GM19452 (cell line): ENCODE data around the gene CES2.
"Not testable (repeated sequence)": the region's sequence is repeated elsewhere in the genome, so short reads cannot be mapped to it uniquely, and the experiment has no call there.

Source experiments
- ATAC-seq: cut with Tn5 transposase; IDR thresholded peaks from one replicate; pipeline ENCODE4 v1.9.1; 2021; ENCODE audit not compliant: unreplicated experiment

CES2 gene, protein sequence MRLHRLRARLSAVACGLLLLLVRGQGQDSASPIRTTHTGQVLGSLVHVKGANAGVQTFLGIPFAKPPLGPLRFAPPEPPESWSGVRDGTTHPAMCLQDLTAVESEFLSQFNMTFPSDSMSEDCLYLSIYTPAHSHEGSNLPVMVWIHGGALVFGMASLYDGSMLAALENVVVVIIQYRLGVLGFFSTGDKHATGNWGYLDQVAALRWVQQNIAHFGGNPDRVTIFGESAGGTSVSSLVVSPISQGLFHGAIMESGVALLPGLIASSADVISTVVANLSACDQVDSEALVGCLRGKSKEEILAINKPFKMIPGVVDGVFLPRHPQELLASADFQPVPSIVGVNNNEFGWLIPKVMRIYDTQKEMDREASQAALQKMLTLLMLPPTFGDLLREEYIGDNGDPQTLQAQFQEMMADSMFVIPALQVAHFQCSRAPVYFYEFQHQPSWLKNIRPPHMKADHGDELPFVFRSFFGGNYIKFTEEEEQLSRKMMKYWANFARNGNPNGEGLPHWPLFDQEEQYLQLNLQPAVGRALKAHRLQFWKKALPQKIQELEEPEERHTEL

DNA sequence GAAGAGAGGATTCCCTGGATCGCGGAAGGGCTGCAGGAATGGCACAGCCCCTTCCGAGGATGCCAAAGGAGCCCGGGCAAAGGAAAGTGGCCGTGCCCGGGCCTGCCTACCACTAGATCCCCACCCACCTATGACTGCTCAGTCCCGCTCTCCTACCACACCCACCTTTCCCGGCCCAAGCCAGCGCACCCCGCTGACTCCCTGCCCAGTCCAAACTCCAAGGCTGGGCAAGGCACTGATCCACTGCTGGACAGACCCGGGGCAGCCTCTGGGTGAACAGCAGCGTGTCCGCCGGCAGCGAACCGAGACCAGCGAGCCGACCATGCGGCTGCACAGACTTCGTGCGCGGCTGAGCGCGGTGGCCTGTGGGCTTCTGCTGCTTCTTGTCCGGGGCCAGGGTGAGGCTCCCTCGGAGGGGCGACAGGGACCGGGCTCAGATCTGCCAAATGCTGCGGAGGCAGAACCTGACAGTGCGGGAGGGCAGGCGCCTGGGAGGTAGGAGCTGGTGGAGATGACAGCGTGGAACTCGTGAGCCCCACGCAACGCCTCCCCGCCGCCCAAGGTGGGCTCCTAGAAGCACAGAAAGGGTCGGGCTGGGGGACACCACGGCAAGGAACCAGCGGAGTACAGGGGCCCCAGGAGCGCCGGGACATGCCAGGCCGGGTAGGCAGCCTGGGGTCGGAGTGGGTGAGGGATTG is at the start of gene CES2:
CES2 (plus strand) TSS at position 203 of the 698 bp plus-strand sequence; CDS start at position 323, 120 bp downstream.
- no peak for ATAC-seq

DNA sequence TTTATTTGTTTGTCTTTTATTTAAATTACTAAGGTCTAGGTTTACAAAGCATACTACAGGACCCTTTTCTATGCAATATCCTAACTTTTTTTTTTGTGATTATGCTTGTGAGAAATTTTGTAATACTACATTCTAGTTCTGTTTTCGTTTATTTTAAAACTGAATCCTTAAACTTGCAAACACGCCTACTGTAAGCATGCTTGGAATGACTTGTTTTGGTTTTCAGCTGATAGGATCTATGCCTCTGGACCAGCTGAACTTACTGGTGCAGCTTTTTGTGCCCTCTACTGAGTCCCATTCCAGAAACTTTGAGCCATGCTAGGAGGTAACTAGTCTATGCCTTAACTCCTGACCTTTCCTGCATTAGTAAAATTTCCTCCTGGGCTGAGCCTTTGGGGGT is 49.0 kb upstream of the CES2 start:
- no peak for ATAC-seq

DNA sequence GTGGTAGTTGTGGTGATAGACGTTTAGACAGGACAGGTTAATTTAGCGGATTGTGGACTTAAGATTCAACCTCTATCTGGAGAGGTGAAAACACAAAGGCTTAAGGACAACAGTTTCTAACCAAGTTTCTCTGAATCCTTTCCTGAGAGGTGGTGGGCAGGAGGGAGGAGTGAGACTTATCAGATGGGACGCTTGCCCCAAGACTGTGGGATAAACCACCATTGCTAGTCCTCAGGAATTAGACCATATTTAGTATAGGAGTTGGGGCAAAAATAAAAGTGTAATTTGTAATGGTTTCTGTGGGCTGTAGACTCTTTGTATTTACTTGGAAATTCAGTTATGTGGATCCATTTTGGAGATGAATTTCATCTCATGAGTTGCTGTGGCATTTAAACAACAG is 48.4 kb upstream of the CES2 start:
- no peak for ATAC-seq

DNA sequence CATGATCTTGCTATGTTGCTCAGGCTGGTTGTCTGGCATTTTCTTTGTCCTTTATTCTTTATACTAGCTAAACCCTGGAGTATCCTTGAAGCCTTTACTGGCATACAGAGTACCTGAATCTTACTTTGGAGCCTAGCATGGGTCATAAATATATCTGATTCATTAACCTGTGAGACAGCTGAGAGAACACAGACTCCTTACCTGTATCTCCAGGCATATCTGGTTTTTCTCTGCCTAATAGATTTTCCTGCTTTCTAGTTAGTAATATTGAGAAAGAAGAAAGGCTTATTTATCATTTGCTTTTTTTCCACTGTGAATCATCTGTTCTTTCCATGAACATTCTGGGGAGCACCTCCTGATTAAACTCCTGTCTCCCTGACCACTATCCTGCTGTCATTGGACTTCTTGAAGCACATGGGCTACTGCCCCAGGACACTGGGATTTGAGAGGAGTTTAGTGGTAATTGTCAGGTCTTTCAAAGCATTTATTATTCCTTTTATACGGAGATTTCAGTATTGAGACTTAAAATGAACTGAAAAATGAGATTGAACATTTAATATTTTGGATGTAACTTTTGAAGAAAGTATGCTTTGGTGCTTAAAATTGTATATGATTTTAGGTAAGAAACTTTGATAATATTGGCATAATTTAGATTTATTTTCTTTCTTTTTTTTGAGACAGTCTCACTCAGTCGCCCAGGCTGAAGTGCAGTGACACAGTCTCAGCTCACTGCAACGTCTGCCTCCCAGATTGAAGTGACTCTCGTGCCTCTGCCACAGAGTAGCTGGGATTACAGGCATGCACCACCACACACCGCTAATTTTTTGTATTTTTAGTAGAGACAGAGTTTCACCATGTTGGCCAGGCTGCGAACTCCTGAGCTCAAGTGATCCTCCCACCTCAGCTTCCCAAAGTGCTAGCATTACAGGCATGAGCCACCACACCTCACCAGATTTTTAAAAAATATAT is 46.4 kb upstream of the CES2 start:
- ATAC-seq = no peak

DNA sequence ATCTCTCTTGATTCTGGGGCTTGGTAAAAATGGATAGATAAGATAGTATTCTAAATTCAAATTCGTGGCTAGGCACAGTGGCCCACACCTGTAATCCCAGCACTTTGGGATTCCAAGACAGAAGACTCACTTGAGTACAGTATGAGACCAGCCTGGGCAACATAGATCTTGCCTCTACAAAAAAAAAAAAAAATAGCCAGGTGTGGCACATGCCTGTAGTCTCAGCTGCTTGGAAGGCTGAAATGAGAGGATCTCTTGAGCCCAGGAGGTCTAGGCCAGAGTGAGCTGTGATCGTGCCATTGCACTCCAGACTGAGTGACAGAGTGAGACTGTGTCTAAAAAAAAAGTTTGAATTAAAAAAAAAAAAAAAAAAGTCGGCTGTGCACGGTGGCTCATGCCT is 45.7 kb upstream of the CES2 start:
- ATAC-seq = no peak

DNA sequence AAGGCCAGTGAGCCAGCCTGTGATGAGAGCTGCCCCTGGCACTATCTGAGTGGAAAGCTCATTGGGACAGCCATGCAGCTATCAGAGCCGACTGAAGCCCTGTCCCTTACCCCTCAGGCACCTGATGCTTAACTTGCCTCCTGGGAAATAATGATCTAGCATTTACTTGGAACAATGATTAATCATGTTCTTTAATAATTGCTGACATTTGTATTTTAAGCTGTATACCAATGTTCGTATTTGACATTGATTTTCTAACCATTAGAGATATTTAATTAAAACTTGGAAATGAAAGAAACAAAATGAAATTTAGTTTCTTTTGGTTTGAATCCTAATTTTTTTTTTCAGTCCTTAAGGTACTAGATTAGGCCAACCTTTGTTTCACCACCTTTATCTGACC is 44.5 kb upstream of the CES2 start:
- no peak for ATAC-seq

DNA sequence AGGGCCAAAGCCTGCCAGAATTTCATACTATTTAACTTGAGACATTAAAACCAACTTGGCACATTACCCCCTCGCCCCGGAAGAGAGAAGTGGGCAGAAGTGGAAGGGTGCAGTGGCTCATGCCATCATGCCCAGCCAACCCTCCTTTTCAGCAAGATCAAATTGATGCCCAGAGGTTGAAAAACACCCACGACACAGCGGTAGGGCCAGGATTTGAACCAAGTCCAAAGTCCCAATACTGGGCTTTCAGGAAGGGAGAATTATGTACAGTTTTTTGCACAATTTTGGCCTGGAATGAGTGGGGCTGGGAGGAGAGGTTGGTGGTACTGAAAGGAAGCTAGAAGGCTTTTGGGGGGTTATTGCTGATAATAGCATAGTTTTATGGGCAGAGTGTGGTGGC is 44.0 kb upstream of the CES2 start:
- no peak for ATAC-seq

DNA sequence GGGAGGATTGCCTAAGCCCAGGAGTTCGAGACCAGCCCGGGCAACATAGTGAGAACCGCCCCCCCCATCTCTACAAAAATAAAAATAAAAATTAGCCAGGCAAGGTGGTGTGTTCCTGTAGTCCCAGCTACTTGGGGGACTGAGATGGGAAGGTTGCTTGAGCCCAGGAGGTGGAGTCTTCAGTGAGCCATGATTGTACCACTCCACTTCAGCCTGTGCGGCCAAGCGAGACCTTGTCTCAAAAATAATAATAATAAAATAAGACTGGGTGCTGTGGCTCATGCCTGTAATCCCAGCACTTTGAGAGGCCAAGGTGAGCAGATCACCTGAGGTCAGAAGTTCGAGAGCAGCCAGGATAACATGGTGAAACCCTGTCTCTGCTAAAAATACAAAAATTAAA is 43.5 kb upstream of the CES2 start:
- no peak for ATAC-seq

DNA sequence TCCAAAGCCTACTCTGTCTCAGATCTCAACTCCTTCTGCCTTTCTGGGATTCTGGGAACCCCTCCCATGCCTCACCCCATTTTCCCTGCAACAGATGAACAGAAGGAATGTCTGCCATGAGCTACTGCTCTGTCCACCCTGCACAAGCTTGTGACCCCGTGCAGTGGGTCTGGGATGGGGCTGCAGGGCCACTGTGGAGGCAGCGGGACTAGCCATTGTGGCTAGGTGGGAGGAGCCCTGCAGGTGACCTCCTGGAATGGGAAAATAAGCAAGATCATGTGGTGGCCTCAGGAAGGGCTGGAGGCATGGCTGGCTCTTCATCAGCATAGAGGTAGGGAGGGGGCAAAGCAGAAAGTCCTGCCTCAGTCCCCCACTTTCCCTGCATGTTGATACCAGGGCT is 41.3 kb upstream of the CES2 start:
- no peak for ATAC-seq

DNA sequence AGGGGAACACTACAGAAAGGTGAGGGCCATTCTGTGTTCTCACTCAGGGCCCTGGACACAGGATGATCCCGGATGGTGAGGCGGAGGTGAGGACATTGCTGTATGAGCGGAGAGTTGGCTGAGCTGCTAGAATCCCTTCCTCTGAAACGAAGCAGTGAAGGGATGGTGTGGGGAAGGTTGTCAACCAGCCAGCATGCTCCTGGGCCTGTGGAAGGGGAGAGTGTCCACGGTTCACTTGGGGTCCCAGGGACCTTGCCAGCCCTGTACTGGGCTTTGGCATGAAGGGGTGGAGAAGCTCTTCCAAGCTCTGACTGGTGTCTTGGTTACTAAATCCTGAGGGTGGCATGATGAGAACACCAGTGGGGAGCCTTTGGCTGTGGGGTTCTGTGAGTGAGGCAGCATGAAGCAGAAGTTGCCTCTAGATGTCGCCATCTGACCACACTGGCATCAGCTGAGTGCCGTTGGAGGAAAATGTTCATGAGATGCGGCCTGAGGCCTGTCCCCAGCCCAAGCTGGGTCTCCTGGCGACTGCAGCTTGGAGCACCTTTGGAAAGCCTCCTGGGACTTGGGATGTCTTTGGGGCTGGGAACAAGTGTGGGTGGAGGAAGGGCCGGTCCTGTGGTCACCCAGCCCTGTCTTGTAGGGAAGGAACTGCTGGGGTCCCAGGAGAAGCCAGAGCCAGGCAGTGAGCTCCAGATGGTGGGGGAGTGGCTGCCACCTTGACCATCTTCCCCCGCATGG is 40.2 kb upstream of the CES2 start:
- no peak for ATAC-seq

DNA sequence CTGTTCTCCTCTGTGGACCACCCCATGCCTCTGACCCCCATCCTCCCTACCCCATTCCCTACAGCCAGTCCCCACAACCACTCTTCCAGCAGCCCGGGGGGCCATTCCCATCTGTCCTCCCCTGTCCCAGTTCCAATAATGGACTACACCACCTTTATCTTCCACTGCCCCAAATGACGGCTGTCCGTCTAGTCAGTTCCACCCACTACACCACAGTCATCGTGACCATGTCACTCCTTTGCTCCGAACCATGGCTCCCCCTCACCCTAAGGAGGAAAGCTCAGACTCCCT is 39.7 kb upstream of the CES2 start:
- ATAC-seq = no peak

DNA sequence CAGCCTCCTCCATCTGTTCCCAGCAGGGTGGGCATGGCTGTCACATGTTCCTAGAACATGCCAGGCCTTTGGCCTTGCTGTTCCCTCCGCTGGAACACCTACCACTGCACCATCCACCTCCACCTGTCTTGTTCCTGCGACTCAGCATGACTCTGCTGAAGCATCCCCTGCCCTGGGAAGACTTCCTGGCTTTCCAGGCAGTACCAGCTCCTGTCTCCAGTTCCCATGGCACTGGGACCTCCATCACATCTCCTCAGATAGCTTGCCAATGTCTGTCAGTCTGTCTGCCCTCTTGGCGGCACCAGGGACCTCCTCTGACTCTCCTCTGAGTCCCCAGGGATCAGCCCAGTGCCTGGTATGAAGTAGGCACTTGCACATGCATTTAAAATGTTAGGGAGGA is 39.3 kb upstream of the CES2 start:
- ATAC-seq = no peak

DNA sequence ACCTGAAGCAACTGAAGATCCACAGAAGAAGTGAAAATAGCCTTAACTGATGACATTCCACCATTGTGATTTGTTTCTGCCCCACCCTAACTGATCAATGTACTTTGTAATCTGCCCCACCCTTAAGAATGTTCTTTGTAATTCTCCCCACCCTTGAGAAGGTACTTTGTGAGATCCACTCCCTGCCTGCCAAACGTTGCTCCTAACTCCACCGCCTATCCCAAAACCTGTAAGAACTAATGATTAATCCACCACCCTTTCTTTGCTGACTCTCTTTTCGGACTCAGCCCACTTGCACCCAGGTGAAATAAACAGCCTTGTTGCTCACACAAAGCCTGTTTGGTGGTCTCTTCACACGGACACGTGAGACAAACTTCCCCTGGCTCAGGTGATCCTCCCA is 38.6 kb upstream of the CES2 start:
- ATAC-seq = not testable (repeated sequence)

DNA sequence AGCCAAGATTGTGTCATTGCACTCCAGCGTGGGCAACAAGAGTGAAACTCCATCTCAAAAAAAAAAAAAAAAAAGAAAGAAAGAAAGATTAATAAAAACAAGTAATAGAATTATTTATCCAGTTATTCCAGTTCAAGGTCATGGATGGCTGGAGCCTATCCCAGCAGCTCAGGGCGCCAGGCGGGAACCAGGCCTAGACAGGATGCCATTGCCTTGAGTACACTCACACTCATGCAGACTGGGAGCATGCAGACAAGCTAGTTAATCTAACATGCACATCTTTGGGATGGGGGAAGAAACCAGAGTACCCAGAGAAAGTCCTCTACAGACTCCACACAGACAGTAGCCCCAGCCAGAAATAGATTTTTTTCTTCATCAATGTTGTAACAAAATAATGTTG is 37.1 kb upstream of the CES2 start:
- ATAC-seq = no peak

DNA sequence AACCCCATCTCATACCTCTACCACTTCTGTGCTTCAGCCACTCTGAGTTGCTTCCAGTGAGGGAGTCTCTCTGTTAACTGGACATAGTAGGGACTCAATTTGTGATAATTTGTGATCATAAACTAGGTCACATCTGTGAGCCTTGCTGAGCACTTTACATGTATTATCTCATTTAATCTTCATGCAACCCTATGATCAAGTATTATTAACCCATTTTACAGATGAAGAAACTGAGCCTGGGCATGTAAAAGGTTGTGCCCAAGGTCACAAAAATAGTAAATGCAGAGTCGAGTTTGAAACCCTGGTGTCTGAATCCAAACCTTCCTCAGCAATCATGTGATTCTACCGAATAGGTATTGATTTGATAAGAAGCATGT is 36.4 kb upstream of the CES2 start:
- ATAC-seq = no peak

DNA sequence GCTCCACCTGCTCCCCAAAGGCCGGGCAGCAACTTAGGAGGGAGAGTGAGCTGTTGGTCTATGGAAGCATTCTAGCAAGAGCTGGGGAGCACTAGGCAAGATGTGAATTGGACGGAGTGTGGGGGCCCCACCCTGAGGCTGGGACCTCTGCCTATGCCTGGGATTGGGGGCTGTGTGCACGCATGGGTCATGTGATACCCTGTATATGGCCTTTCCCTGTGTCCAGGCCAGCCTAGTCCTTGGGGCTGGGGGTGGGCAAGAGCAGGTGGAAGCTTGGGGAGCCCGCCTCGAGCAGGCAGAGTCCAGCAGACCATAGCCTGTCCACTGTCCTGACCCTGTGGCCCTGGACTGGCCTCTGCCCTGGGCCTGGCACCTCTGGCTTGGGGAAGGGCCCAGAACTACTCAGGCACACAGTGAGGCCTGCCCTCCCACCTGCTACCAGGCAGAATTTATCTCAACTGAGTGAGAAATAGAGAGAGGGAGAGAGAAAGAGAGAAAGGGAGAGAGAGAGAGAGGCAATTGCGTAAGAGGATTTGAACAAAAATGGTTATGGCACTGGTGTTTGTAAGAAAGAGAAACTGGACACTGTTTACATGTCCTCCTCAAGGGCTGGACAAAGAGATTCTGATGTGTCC is 35.9 kb upstream of the CES2 start:
- no peak for ATAC-seq

DNA sequence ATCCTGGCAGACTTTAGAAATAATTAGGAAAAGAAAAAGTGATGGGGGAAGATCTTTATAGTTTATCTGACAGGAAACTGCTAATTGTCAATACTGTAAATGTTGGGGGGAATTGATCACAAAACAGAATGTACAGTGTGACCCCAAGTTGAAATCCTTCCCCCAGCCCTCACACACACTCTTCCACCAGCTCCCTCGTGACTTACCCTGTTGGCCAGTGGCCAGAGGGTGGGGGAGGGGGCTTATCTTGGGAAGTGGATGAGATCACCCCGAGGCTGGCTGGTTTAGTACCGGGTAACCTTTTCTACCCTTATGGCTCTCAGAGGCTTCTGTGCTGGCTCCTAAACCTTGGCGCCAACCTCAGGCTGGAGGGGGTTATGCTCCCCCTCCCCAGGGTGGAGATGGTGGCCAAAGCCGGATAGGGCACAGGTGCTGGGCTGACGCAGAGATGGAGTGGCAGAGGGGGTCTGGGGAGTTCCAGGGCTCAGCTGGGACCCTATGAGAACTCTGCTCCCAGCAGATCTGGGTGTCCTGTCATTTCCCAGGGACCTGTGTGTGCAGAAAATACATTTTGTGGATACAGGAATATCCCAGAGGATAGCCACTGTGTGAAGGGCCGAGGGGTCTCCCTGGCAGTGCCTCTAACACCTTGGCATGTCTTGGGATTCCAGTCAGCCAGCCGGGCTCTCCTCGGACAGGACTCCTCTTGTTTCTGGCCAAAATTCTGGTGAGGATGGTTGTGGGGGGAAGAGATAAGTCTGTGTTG is 35.2 kb upstream of the CES2 start:
- ATAC-seq = no peak

DNA sequence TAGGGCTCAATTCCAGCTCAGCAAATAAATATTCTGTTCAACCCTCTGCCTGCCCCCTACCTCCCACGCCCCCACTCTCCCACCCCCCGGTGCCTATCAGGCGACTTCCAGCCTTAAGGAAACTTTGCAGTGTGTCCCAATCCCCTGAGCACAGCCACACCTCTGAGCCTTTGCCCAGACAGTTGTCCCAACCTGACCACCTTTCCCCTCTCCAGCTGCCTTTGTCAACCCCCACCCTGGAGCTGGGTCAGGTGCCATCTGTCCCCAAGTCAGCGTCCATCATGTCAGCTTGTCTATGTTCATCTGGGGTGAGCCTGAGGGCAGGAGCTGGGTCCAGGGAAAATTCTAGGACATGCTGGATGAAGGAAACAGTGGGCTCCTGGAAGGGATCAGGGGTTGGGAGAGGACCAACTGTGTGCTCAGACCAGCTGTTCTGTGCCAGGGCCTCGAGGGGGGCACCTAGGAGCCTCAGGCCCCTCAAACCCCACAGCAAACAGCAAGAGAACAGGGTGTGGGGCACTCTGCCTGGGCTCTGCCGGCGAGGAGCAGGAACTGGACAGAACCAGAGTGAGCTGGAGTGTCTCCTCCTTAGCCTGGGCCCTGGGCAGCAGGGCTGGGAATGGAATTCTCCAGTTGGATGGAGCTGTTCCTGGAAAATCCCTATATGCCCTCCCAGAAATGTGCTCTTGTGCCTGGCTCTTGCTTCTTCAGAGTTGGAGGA is 34.4 kb upstream of the CES2 start:
- no peak for ATAC-seq

DNA sequence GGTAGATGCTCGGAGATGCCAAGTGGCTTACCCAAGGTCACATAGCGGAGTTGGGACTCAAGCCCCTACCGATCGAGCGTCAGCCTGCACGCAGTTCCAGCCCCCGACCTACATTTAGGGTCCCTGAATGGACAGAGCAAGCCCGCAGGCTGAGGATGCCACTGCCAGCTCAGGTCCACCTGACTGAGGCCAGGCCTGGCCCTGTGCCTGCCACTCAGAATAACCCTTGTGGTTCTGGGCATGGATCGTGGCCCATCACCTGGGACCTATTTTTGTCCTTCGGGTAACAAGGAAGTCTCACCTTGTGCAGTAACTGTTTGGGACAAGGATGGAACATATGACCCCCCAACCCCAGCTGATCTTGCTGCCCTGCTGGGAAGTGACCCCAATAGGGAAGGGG is 33.7 kb upstream of the CES2 start:
- ATAC-seq = no peak
